ENCODE results near the gene PRRX2.

PRRX2 gene

DNA sequence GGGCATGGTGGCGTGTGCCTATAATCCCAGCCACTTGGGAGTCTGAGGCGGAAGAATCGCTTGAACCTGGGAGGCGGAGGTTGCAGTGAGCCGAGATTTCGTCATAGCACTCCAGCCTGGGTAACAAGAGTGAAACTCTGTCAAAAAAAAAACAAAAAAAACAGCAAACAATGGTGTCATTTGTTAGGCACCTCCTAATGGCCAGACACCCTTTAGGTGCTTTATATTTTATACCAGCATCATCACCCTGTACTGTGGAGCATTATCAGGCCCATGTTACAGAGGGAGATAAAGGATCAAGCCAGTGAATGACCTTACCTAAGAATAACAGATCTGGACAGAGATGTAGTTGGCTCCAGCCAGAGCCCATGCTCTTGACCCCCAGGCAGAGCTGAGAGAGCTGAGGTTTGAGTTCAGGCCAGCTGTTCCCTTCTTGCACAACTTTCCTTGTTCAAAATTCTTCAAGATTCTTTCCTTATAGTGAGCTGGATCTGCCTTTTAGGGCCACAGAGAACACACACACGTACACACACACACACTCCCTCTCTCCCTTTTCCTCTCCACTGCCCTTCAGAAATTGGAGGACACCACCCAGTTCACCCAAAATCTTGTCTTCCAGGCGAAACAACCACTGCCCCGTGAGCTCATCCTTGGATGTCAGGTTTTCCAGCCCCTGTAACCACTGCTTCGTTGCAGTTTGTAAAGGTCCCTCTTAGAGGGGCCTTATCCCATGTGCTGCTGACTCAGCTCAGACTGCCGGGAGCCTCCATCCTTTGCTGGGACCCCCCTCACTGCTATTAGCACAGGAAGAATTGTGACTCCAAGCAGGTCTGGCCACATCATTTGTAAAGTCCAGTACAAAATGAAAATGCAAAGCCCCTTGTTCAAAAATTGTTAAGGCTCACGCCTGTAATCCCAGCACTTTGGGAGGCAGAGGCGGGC lies 97.8 kb downstream of the PRRX2 start:
- no peak overlapping the region for H3K4me3 ChIP-seq (ENCODE audit: low read depth, low read length)
- DNase-seq (ENCODE audit: low read depth) = peak; percentile 62
- in situ Hi-C loops (cut with HindIII; ENCODE audit: low sequenced_read_pairs) = no loop called here

DNA sequence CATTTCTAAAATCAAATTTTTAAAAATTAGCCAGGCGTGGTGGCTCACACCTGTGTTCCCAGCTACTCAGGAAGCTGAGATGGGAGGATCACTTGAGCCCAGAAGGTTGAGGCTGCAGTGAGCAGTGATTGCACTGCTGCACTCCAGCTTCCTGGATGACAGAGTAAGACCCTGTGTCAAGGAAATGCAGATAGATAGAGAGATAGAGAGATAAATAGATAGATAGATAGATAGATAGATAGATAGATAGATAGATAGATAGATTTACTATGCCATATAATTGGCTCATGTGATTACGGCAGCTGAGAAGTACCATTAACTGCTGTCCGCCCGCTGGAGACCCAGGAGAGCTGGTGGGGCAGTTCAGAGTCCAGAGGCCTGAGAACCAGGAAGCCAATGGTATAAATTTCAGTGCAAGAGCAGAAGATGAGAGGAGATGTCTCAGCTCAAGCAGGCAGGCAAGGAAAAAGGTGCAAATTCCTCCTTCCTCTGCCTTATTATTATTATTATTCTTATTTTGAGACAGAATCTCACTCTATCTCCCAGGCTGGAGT lies 100.4 kb downstream of the PRRX2 start:
- no peak overlapping the region for H3K4me3 ChIP-seq (ENCODE audit: low read depth, low read length)
- DNase-seq (ENCODE audit: low read depth) = no peak
- in situ Hi-C loops (cut with HindIII; ENCODE audit: low sequenced_read_pairs) = no loop called here
- TF ChIP-seq, protein P1, sequence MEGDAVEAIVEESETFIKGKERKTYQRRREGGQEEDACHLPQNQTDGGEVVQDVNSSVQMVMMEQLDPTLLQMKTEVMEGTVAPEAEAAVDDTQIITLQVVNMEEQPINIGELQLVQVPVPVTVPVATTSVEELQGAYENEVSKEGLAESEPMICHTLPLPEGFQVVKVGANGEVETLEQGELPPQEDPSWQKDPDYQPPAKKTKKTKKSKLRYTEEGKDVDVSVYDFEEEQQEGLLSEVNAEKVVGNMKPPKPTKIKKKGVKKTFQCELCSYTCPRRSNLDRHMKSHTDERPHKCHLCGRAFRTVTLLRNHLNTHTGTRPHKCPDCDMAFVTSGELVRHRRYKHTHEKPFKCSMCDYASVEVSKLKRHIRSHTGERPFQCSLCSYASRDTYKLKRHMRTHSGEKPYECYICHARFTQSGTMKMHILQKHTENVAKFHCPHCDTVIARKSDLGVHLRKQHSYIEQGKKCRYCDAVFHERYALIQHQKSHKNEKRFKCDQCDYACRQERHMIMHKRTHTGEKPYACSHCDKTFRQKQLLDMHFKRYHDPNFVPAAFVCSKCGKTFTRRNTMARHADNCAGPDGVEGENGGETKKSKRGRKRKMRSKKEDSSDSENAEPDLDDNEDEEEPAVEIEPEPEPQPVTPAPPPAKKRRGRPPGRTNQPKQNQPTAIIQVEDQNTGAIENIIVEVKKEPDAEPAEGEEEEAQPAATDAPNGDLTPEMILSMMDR (IDR thresholded peaks at IDR 0.05; ENCODE audit: low read depth, low read length, missing control alignments) = no peak

More for the DNA sequence above, 97.8 kb downstream of the PRRX2 start:
- TF ChIP-seq, protein P1 (IDR thresholded peaks at IDR 0.05; ENCODE audit: low read depth, low read length, missing control alignments) = no peak

DNA sequence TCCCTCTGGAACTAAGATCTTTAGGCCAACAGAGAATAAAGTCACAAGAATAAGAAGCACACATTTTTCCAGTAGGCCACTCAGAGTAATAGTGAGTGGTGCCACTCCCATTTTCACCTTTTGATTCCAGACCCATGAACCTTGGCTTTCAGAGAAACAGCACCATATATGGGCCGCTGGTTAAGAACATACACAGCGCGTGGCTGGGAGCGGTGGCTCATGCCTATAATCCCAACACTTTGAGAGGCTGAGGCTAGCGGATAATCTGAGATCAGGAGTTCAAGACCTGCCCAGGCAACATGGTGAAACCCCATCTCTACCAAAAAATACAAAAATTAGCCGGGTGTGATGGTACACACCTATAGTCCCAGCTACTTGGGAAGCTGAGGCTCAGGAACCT lies 103.0 kb downstream of the PRRX2 start:
- TF ChIP-seq, protein P1 (IDR thresholded peaks at IDR 0.05; ENCODE audit: low read depth, low read length, missing control alignments) = no peak
- in situ Hi-C loops (cut with HindIII; ENCODE audit: low sequenced_read_pairs) = no loop called here
- no peak overlapping the region for H3K4me3 ChIP-seq (ENCODE audit: low read depth, low read length)
- no peak for DNase-seq (ENCODE audit: low read depth)

DNA sequence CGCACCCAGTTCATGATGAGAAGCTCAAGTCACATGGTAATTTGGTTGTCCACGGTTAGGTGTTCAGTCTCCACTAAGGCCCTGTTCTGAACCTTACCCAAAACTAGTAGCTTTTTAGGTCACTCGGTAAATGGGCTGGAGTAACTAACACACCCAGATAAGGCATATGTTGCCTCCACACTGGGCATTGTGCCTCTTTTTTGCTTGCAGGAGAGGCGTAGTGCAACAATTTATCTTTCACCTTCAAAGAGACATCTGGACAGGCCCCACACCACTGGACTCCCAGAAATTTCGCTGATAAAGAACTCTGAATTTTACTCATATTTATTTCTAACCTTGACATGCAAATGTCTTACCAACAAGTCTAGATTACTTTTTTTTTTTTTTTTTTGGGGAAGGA lies 104.2 kb downstream of the PRRX2 start:
- in situ Hi-C loops (cut with HindIII; ENCODE audit: low sequenced_read_pairs) = no loop called here
- H3K4me3 ChIP-seq (ENCODE audit: low read depth, low read length) = no peak overlapping the region
- TF ChIP-seq, protein P1 (IDR thresholded peaks at IDR 0.05; ENCODE audit: low read depth, low read length, missing control alignments) = no peak
- no peak for DNase-seq (ENCODE audit: low read depth)

DNA sequence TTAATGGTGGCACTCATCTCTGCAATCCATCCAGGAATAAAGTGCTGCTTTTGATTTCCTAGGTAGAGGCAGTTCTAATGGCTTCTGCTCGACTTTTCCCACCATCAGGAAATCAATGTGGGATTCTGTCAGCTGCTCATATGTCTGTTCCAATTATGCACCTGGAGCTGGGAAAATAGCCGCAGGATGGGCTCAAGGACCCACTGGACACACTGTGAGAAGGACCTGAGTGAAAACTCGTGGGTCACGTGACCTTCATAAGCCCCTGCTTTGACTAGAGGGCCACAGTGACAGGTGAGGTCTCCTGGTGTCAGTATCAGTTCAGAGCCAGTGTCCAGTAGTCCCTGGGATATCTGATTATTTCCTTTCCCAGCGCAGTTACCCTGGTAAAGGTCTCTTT lies 105.3 kb downstream of the PRRX2 start:
- in situ Hi-C loops (cut with HindIII; ENCODE audit: low sequenced_read_pairs) = no loop called here
- TF ChIP-seq, protein P1 (IDR thresholded peaks at IDR 0.05; ENCODE audit: low read depth, low read length, missing control alignments) = no peak
- DNase-seq (ENCODE audit: low read depth) = no peak

More for the DNA sequence above, 105.3 kb downstream of the PRRX2 start:
- H3K4me3 ChIP-seq (ENCODE audit: low read depth, low read length) = no peak overlapping the region
